ENCODE results near the gene CEMIP.

- no peak for TF ChIP-seq POLR2A (IDR thresholded peaks at IDR 0.05)
- TF ChIP-seq CTCF (IDR thresholded peaks at IDR 0.05): no peak
Observed at GRCh38 chr15:80822256-80822655, 43.1 kb downstream of the CEMIP start.

All from lower leg skin (tissue), 3 donors.